OCI-LY7 (cell line): ENCODE data around the gene CIITA. TPM values are rescaled to one million over a fixed set of nuclear protein-coding genes. Genes with fewer than 3 reads are reported as not detected.
A peak's percentile ranks its signal among the peaks of the same experiment; 100 is the strongest.

Experiments used
- BruUV-seq: library from RNA; stranded (reverse); fragments of 400-500 nt; replicated peaks from 2 replicates; lab custom pipeline; 2021; lab: Mats Ljungman, UMichigan
- CTCF ChIA-PET: fragments of 300-600 bp; sonication (Branson Sonifier 250); formaldehyde crosslinking; loops from one replicate; lab custom pipeline; 2022; ENCODE audit warnings: antibody characterized with exemption; ENCODE audit not compliant: unreplicated experiment; lab: Charles Lee
- POLR2A ChIA-PET: fragments of 300-600 bp; sonication (Branson Sonifier 250); formaldehyde crosslinking; loops from one replicate; lab custom pipeline; 2022; ENCODE audit warnings: antibody characterized with exemption; lab: Charles Lee
- DNase-seq: peaks from one replicate; pipeline ENCODE4 v3.0.0-alpha.2; 2015; ENCODE audit warnings: low spot score
- H2AFZ ChIP-seq: fragments of 200-600 bp; sonication (generic), shearing (Covaris generic); 2 replicates; pipeline ENCODE4 v1.6.1; 2014; ENCODE audit warnings: mild to moderate bottlenecking, antibody characterized with exemption, low read length, moderate library complexity
- H3K27ac ChIP-seq: fragments of 200-600 bp; sonication (generic); 2 replicates; pipeline ENCODE4 v1.5.1; 2014; ENCODE audit warnings: mixed run types, low read depth, mild to moderate bottlenecking, moderate library complexity, low read length, inconsistent platforms; ENCODE audit not compliant: poor library complexity, severe bottlenecking
- H3K36me3 ChIP-seq: fragments of 200-600 bp; sonication (generic); 2 replicates; pipeline ENCODE4 v1.6.1; 2014; ENCODE audit warnings: mild to moderate bottlenecking, antibody characterized with exemption, low read length, moderate library complexity, mixed read lengths; ENCODE audit not compliant: insufficient read depth
- H3K4me1 ChIP-seq: fragments of 200-600 bp; sonication (generic); 2 replicates; pipeline ENCODE4 v1.5.1; 2014; ENCODE audit warnings: mild to moderate bottlenecking, low read length; ENCODE audit not compliant: insufficient read depth, poor library complexity, severe bottlenecking
- H3K4me2 ChIP-seq: fragments of 200-600 bp; sonication (generic); 2 replicates; pipeline ENCODE4 v1.6.1; 2014; ENCODE audit warnings: mild to moderate bottlenecking, low read length
- H3K4me3 ChIP-seq: fragments of 200-600 bp; sonication (generic); 2 replicates; pipeline ENCODE4 v1.5.1; 2014; ENCODE audit warnings: mild to moderate bottlenecking, low read depth, low read length; ENCODE audit not compliant: poor library complexity, severe bottlenecking
- H3K79me2 ChIP-seq: fragments of 200-600 bp; sonication (generic); 2 replicates; pipeline ENCODE4 v1.6.1; 2016; ENCODE audit warnings: low read depth, mild to moderate bottlenecking, low read length, moderate library complexity, mixed read lengths; ENCODE audit not compliant: insufficient read depth
- H3K9me2 ChIP-seq: fragments of 200-600 bp; sonication (generic); 2 replicates; pipeline ENCODE4 v1.6.1; 2016; ENCODE audit warnings: mild to moderate bottlenecking, low read length, mixed read lengths; ENCODE audit not compliant: insufficient read depth
- H3K9me3 ChIP-seq: fragments of 200-600 bp; sonication (generic); 2 replicates; pipeline ENCODE4 v1.6.1; 2014; ENCODE audit warnings: mild to moderate bottlenecking, mixed run types, low read length, mixed read lengths
- H4K20me1 ChIP-seq: fragments of 200-600 bp; sonication (generic); 2 replicates; pipeline ENCODE4 v1.6.1; 2014; ENCODE audit warnings: mild to moderate bottlenecking, antibody characterized with exemption, low read length, moderate library complexity, mixed read lengths; ENCODE audit not compliant: insufficient read depth
- CTCF ChIP-seq: fragments of 200-600 bp; sonication (generic); conservative IDR thresholded peaks from 2 replicates; pipeline ENCODE4 v1.5.1; 2014; ENCODE audit warnings: mild to moderate bottlenecking, antibody characterized with exemption, low read length, moderate library complexity, mixed read lengths
- EZH2phosphoT487 ChIP-seq: fragments of 200-600 bp; sonication (generic); IDR thresholded peaks from 2 replicates; pipeline ENCODE4 v1.6.1; 2018; ENCODE audit warnings: low read depth, borderline replicate concordance, mild to moderate bottlenecking, mixed run types, antibody characterized with exemption, low read length, moderate library complexity, mixed read lengths
- intact Hi-C: fragments of 100-400 bp; cut with micrococcal nuclease; formaldehyde crosslinking; loops from one replicate; pipeline ENCODE4 v1.10.0; 2022; ENCODE audit not compliant: unreplicated experiment
- total RNA-seq, 2 experiments: library from RNA; depleted of rRNA in 1 of 2; stranded (reverse); fragments of >200 nt in 1 of 2; shearing (Covaris generic) in 1 of 2; gene quantifications; 2 replicates each; pipeline ENCODE4 v1.2.3, GENCODE V29; 2014 to 2022

Gene CIITA
- total RNA-seq, 2 experiments from 2014 or later, result 68.7 to 101 TPM

GRCh38 chr16:10929853-10930754 lies 53.1 kb downstream of the CIITA start:
- TF ChIP-seq EZH2phosphoT487 (no peak), CTCF (no peak)
- H3K27ac ChIP-seq, result no peak overlapping the region
- no peak for DNase-seq
- H3K79me2 ChIP-seq, result no peaks in the 10 kb centered on the region
- intact Hi-C loops, result no loop called here
- POLR2A ChIA-PET, result no interaction called here
- no TSS peak for BruUV-seq
- no peaks in the 10 kb centered on the region for H3K9me3 ChIP-seq
- no peaks in the 10 kb centered on the region for H4K20me1 ChIP-seq
- no peak overlapping the region for H3K4me2 ChIP-seq
- H3K4me1 ChIP-seq, result no peaks in the 10 kb centered on the region
- no peak overlapping the region for H2AFZ ChIP-seq
- no peak overlapping the region for H3K4me3 ChIP-seq
- CTCF ChIA-PET, result interaction anchor here (1.0 to 1.3 kb wide), 3 partner anchors 12 to 37 kb away, joined by 3 to 18 read pairs (median 4); partner anchors contain the start of gene DEXI
- no peaks in the 10 kb centered on the region for H3K9me2 ChIP-seq
- H3K36me3 ChIP-seq, result peaks cover 30% of the 10 kb centered on the region

GRCh38 chr16:10930755-10931093 lies 53.7 kb downstream of the CIITA start:
- Histone ChIP-seq H3K79me2 (no peaks in the 10 kb centered on the region), H3K36me3 (peaks cover 24% of the 10 kb centered on the region; the same call in 1 of the 2 replicates), H3K4me3 (no peak overlapping the region), H3K4me1 (no peaks in the 10 kb centered on the region), H2AFZ (no peak overlapping the region), H3K9me3 (no peaks in the 10 kb centered on the region), H3K27ac (no peak overlapping the region), H4K20me1 (no peaks in the 10 kb centered on the region), H3K4me2 (no peak overlapping the region), H3K9me2 (no peaks in the 10 kb centered on the region)
- BruUV-seq, result no TSS peak
- no peak for TF ChIP-seq EZH2phosphoT487
- TF ChIP-seq CTCF, result peak; percentile 60
- ChIA-PET POLR2A (no interaction called here), CTCF (interaction anchor here (0.9 to 1.3 kb wide), 3 partner anchors 12 to 416 kb away, joined by 3 to 4 read pairs (median 3); partner anchors contain the start of gene DEXI)
- intact Hi-C loops, result no loop called here
- peak; percentile 49 for DNase-seq

GRCh38 chr16:10931134-10931533 lies 54.1 kb downstream of the CIITA start:
- DNase-seq, result no peak
- H3K79me2 ChIP-seq, result no peaks in the 10 kb centered on the region
- H3K27ac ChIP-seq, result no peak overlapping the region
- no peaks in the 10 kb centered on the region for H3K9me3 ChIP-seq
- H3K4me3 ChIP-seq, result no peak overlapping the region
- BruUV-seq, result no TSS peak
- CTCF ChIA-PET, result interaction anchor here (0.9 to 1.3 kb wide), 3 partner anchors 11 to 417 kb away, joined by 3 to 4 read pairs (median 3); partner anchors contain the start of gene DEXI
- TF ChIP-seq EZH2phosphoT487 (no peak), CTCF (no peak)
- POLR2A ChIA-PET, result no interaction called here
- no peaks in the 10 kb centered on the region for H3K9me2 ChIP-seq
- no peak overlapping the region for H3K4me2 ChIP-seq
- H2AFZ ChIP-seq, result no peak overlapping the region
- no peaks in the 10 kb centered on the region for H3K4me1 ChIP-seq
- H3K36me3 ChIP-seq, result peaks cover 24% of the 10 kb centered on the region; the same call in 1 of the 2 replicates
- H4K20me1 ChIP-seq, result no peaks in the 10 kb centered on the region
- intact Hi-C loops, result no loop called here
